Measurements from ENCODE around the gene SIRPD. TPM values are rescaled to one million over a fixed set of nuclear protein-coding genes. Genes with fewer than 3 reads are reported as not detected.

SIRPD gene
- polyA plus RNA-seq, 1 donor: not detected

- no peak for DNase-seq
These were observed 64.0 kb downstream of the SIRPD start for GRCh38 chr20:1493536-1493935.

GRCh38 chr20:1491860-1492642 is 65.5 kb downstream of the SIRPD start:
- no peak for DNase-seq

GRCh38 chr20:1491281-1491840 is 66.1 kb downstream of the SIRPD start, which contains the start of gene SIRPB2:
TSS of gene SIRPB2 (minus strand) at chr20:1491420. CDS start at chr20:1491359, 61 bp downstream.
- no peak for DNase-seq

- DNase-seq: no peak
These were observed 66.8 kb downstream of the SIRPD start for GRCh38 chr20:1490643-1491195.

- no peak for DNase-seq
These were observed 67.6 kb downstream of the SIRPD start for GRCh38 chr20:1489764-1490436.

- DNase-seq: no peak
These were observed 68.2 kb downstream of the SIRPD start for GRCh38 chr20:1489325-1489724.

GRCh38 chr20:1486566-1486965 is 70.9 kb downstream of the SIRPD start:
- no peak for DNase-seq

GRCh38 chr20:1484438-1485116 is 72.9 kb downstream of the SIRPD start:
- DNase-seq: no peak

Other genes with a start within 250 kb of the SIRPD start
- gene SDCBP2, start 228.6 kb downstream of the SIRPD start, polyA plus RNA-seq (ENCODE audit: insufficient read length): 1.8 TPM
- gene FKBP1A, start 164.7 kb downstream of the SIRPD start, polyA plus RNA-seq (ENCODE audit: insufficient read length): 257 TPM
- gene NSFL1C, start 90.9 kb downstream of the SIRPD start, polyA plus RNA-seq (ENCODE audit: insufficient read length): 75.3 TPM
- gene SIRPB2, start 66.3 kb downstream of the SIRPD start, polyA plus RNA-seq (ENCODE audit: insufficient read length): 1.9 TPM
- gene SIRPB1, start 62.3 kb upstream of the SIRPD start, polyA plus RNA-seq (ENCODE audit: insufficient read length): 0.71 TPM
- not detected for gene SIRPG, start 100.1 kb upstream of the SIRPD start, polyA plus RNA-seq (ENCODE audit: insufficient read length)

Measured in hindlimb muscle (tissue), 1 donor.